CD4-positive, alpha-beta T cell (primary cell): ENCODE results near the gene PSMB10. TPM values are rescaled to one million over a fixed set of nuclear protein-coding genes. Genes with fewer than 3 reads are reported as not detected.
A peak's percentile ranks its signal among the peaks of the same experiment; 100 is the strongest.

Experiments used
- ATAC-seq: fragments of 200-7000 bp; cut with Tn5 transposase; one replicate; pipeline ENCODE4 v1.10.0; 2022; ENCODE audit warnings: mild to moderate bottlenecking; ENCODE audit not compliant: poor library complexity
- CTCF ChIA-PET: fragments of 350-600 bp; sonication (Branson Sonifier 250); formaldehyde crosslinking; loops from one replicate; lab custom pipeline; 2021; ENCODE audit warnings: antibody characterized with exemption, inconsistent platforms; lab: Charles Lee
- POLR2A ChIA-PET: fragments of 350-600 bp; sonication (Branson Sonifier 250); formaldehyde crosslinking; loops from one replicate; lab custom pipeline; 2021; ENCODE audit warnings: antibody characterized with exemption, inconsistent platforms; lab: Charles Lee
- DNase-seq, 14 experiments: peaks; one replicate each; pipeline ENCODE4 v3.0.0-alpha.2; 2013 to 2020; ENCODE audit warnings: mixed read lengths in 2 of 14
- H3K27ac ChIP-seq, 2 donors: one replicate each; pipeline versions ENCODE4 v1.5.1 to v1.7.0; 2013; ENCODE audit warnings: low read length in 2 of 2, low read depth in 1 of 2, mild to moderate bottlenecking in 1 of 2
- H3K27me3 ChIP-seq, 2 experiments: 1 replicate in 1 of 2; 2 replicates in 1 of 2; pipeline versions ENCODE4 v1.6.1 to v1.7.0; 2013; ENCODE audit warnings: low read length in 2 of 2, control low read depth in 1 of 2, mild to moderate bottlenecking in 1 of 2, moderate library complexity in 1 of 2; ENCODE audit not compliant: insufficient read depth in 2 of 2, control insufficient read depth in 1 of 2
- H3K36me3 ChIP-seq: one replicate; pipeline ENCODE4 v1.6.1; 2013; ENCODE audit warnings: low read length, control low read depth; ENCODE audit not compliant: insufficient read depth
- H3K4me1 ChIP-seq: one replicate; pipeline ENCODE4 v1.6.1; 2013; ENCODE audit warnings: low read length, control low read depth; ENCODE audit not compliant: insufficient read depth
- H3K4me3 ChIP-seq: one replicate; pipeline ENCODE4 v1.5.1; 2013; ENCODE audit warnings: mild to moderate bottlenecking, low read length, moderate library complexity
- H3K9me3 ChIP-seq, 2 experiments: 1 replicate in 1 of 2; 2 replicates in 1 of 2; pipeline versions ENCODE4 v1.6.1 to v1.7.0; 2013; ENCODE audit warnings: low read length in 2 of 2, mild to moderate bottlenecking in 2 of 2, control low read depth in 1 of 2, moderate library complexity in 1 of 2; ENCODE audit not compliant: control insufficient read depth in 1 of 2, insufficient read depth in 1 of 2
- H3K27ac Mint-ChIP-seq: one replicate; pipeline ENCODE4 v1.8.0; 2020; ENCODE audit warnings: mixed read lengths
- H3K27me3 Mint-ChIP-seq: one replicate; pipeline ENCODE4 v1.8.0; 2021; ENCODE audit warnings: mixed read lengths
- H3K36me3 Mint-ChIP-seq: one replicate; pipeline ENCODE4 v1.8.0; 2021; ENCODE audit warnings: low read depth, mixed read lengths
- H3K4me1 Mint-ChIP-seq: one replicate; pipeline ENCODE4 v1.8.0; 2021; ENCODE audit warnings: low read depth, mixed read lengths
- H3K4me3 Mint-ChIP-seq: one replicate; pipeline ENCODE4 v1.8.0; 2020; ENCODE audit warnings: mild to moderate bottlenecking, mixed read lengths
- H3K9me3 Mint-ChIP-seq: one replicate; pipeline ENCODE4 v1.8.0; 2020; ENCODE audit warnings: mixed read lengths
- intact Hi-C, 2 experiments: fragments of 100-400 bp; cut with DNase I in 1 of 2; cut with micrococcal nuclease in 1 of 2; formaldehyde crosslinking; loops; one replicate each; pipeline versions ENCODE4 v1.15.1 to v1.9.0; 2023 to 2025; cut with DNase I, micrococcal nuclease
- total RNA-seq, 174 experiments: library from RNA in 2 of 174; stranded (reverse) in 2 of 174; gene quantifications; one replicate each; pipeline ENCODE4 v1.2.3 and lab custom pipeline; 2021 to 2026
- TF ChIP-seq, protein P1 (sequence below): fragments of 200-600 bp; IDR thresholded peaks from one replicate; pipeline ENCODE4 v1.8.0; 2022; ENCODE audit warnings: antibody characterized with exemption, mild to moderate bottlenecking

PSMB10 gene
- total RNA-seq, 2 experiments from 2014 or later = 68.7 to 71.6 TPM

DNA sequence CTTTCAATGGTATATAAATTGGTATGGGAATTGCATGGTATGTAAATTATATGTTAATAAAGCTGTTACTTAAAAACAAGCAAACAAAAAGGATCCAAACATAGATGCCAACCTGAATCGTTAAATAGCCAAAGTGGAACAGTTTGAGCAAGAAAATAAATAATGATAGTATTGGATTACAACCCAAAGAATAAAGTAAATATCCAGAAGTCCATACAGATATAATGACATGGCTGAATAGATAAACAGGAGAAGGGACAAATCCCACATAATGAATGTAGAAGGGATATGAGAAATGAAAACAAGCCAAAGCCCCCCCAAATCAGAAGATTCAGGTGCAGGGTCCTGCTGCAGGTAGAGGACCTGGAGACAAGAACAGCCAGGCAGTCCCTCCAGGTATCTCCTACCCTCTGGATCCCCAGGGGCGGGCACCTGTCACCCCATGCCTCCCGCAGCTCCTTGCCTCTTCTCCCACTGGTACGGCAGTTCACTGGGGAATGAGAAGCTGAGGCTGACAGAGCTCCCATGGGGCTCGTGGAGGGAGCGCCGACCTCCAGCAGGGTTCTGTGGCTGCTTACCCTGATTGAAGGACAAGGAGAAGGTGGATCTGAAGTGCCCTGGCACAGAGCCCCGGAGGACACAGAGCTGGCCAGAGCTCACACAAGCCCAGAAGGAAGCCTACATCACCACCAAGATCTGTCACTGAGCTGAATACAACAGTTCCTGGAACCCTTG lies 17.2 kb upstream of the PSMB10 start:
- no peaks in the 10 kb centered on the region for H3K4me1 Mint-ChIP-seq
- no peak for ATAC-seq
- H3K9me3 Mint-ChIP-seq = no peaks in the 10 kb centered on the region

GRCh38 chr16:67951485-67951884 lies 14.8 kb upstream of the PSMB10 start:
- H3K27me3 ChIP-seq = no peaks in the 10 kb centered on the region
- H3K9me3 Mint-ChIP-seq = no peaks in the 10 kb centered on the region
- no peaks in the 10 kb centered on the region for H3K4me1 ChIP-seq
- peaks cover 5% of the 10 kb centered on the region for H3K36me3 Mint-ChIP-seq
- no peaks in the 10 kb centered on the region for H3K27me3 Mint-ChIP-seq
- peak in 1 of 14 experiments; percentile 8 for DNase-seq
- no peak overlapping the region for H3K4me3 Mint-ChIP-seq
- no peak overlapping the region for H3K4me3 ChIP-seq
- no peaks in the 10 kb centered on the region for H3K9me3 ChIP-seq
- peaks cover 43% of the 10 kb centered on the region for H3K36me3 ChIP-seq
- ChIA-PET CTCF (no interaction called here), POLR2A (interaction anchor here (0.8 kb wide), 1 partner anchor 11 kb away, joined by 3 read pairs; no protein-coding TSS in a partner anchor)
- H3K27ac Mint-ChIP-seq = no peak overlapping the region
- intact Hi-C loops = no loop called here
- H3K27ac ChIP-seq = no peak overlapping the region
- no peak for ATAC-seq
- H3K4me1 Mint-ChIP-seq = no peaks in the 10 kb centered on the region
- TF ChIP-seq, protein P1, sequence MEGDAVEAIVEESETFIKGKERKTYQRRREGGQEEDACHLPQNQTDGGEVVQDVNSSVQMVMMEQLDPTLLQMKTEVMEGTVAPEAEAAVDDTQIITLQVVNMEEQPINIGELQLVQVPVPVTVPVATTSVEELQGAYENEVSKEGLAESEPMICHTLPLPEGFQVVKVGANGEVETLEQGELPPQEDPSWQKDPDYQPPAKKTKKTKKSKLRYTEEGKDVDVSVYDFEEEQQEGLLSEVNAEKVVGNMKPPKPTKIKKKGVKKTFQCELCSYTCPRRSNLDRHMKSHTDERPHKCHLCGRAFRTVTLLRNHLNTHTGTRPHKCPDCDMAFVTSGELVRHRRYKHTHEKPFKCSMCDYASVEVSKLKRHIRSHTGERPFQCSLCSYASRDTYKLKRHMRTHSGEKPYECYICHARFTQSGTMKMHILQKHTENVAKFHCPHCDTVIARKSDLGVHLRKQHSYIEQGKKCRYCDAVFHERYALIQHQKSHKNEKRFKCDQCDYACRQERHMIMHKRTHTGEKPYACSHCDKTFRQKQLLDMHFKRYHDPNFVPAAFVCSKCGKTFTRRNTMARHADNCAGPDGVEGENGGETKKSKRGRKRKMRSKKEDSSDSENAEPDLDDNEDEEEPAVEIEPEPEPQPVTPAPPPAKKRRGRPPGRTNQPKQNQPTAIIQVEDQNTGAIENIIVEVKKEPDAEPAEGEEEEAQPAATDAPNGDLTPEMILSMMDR = no peak

More for the DNA sequence above, 17.2 kb upstream of the PSMB10 start:
- Histone ChIP-seq H3K27me3 (no peaks in the 10 kb centered on the region), H3K9me3 (no peaks in the 10 kb centered on the region), H3K4me1 (no peaks in the 10 kb centered on the region), H3K4me3 (no peak overlapping the region), H3K27ac (no peak overlapping the region), H3K36me3 (peaks cover 30% of the 10 kb centered on the region)
- ChIA-PET CTCF (no interaction called here), POLR2A (no interaction called here)
- Mint-ChIP-seq H3K27ac (no peak overlapping the region), H3K27me3 (no peaks in the 10 kb centered on the region), H3K4me3 (no peak overlapping the region), H3K36me3 (peaks cover 14% of the 10 kb centered on the region)
- TF ChIP-seq, protein P1 = no peak
- intact Hi-C loops = no loop called here
- DNase-seq = no peak

DNA sequence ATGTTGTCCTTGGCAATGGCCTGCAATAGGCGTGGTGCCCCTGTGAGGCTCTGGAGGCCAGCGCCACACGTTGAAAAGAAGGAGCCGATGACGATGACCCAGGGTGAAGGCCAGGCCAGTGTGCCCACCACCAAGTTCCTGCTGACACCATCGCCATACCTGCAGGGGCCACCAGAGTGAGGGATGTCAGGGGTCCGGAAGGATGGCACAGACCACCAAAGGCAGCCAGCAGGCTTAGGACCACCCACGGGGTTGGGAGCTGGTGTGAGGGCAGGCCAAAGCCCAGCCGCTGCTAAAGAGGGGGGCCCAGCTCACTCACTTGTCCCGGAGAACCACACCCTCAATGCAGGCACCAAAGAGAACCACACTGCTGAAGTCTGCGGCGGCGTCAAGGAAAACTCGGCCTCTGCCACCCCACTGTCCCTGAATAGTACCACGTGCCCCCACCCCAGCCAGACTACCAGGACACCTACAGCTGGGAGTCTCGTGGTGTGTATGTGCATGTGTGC lies 13.7 kb upstream of the PSMB10 start:
- no peaks in the 10 kb centered on the region for H3K9me3 Mint-ChIP-seq
- intact Hi-C loops = no loop called here

More for the DNA sequence above, 13.7 kb upstream of the PSMB10 start:
- CTCF ChIA-PET = no interaction called here
- no peaks in the 10 kb centered on the region for H3K27me3 ChIP-seq
- DNase-seq (peak in 1 of 14 experiments; percentile 9), ATAC-seq (no peak)
- Mint-ChIP-seq H3K4me3 (no peak overlapping the region), H3K27ac (no peak overlapping the region), H3K27me3 (no peaks in the 10 kb centered on the region), H3K4me1 (no peaks in the 10 kb centered on the region), H3K36me3 (peaks cover 13% of the 10 kb centered on the region)
- no peaks in the 10 kb centered on the region for H3K9me3 ChIP-seq
- POLR2A ChIA-PET = interaction anchor here (0.8 kb wide), 1 partner anchor 10 kb away, joined by 3 read pairs; no protein-coding TSS in a partner anchor
- no peak overlapping the region for H3K4me3 ChIP-seq
- H3K36me3 ChIP-seq = peaks cover 54% of the 10 kb centered on the region
- TF ChIP-seq, protein P1 = no peak
- no peak overlapping the region for H3K27ac ChIP-seq
- H3K4me1 ChIP-seq = no peaks in the 10 kb centered on the region
